ENCODE data around the gene OR10H2.
"Not testable (repeated sequence)": the region's sequence is repeated elsewhere in the genome, so short reads cannot be mapped to it uniquely, and the experiment has no call there.

Gene OR10H2, protein sequence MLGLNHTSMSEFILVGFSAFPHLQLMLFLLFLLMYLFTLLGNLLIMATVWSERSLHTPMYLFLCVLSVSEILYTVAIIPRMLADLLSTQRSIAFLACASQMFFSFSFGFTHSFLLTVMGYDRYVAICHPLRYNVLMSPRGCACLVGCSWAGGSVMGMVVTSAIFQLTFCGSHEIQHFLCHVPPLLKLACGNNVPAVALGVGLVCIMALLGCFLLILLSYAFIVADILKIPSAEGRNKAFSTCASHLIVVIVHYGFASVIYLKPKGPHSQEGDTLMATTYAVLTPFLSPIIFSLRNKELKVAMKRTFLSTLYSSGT

GRCh38 chr19:15727724-15728123 lies at the start of gene OR10H2:
TSS of gene OR10H2 (plus strand) at chr19:15728024. CDS start at chr19:15728044, 20 bp downstream.
- DNase-seq (ENCODE audit: low spot score) = no peak
- TF ChIP-seq, protein P1, sequence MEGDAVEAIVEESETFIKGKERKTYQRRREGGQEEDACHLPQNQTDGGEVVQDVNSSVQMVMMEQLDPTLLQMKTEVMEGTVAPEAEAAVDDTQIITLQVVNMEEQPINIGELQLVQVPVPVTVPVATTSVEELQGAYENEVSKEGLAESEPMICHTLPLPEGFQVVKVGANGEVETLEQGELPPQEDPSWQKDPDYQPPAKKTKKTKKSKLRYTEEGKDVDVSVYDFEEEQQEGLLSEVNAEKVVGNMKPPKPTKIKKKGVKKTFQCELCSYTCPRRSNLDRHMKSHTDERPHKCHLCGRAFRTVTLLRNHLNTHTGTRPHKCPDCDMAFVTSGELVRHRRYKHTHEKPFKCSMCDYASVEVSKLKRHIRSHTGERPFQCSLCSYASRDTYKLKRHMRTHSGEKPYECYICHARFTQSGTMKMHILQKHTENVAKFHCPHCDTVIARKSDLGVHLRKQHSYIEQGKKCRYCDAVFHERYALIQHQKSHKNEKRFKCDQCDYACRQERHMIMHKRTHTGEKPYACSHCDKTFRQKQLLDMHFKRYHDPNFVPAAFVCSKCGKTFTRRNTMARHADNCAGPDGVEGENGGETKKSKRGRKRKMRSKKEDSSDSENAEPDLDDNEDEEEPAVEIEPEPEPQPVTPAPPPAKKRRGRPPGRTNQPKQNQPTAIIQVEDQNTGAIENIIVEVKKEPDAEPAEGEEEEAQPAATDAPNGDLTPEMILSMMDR (IDR thresholded peaks at IDR 0.05) = no peak
- Histone ChIP-seq H3K4me3 (no peak within 1 kb of the TSS), H3K27ac (no peak within 1 kb of the TSS)

DNA sequence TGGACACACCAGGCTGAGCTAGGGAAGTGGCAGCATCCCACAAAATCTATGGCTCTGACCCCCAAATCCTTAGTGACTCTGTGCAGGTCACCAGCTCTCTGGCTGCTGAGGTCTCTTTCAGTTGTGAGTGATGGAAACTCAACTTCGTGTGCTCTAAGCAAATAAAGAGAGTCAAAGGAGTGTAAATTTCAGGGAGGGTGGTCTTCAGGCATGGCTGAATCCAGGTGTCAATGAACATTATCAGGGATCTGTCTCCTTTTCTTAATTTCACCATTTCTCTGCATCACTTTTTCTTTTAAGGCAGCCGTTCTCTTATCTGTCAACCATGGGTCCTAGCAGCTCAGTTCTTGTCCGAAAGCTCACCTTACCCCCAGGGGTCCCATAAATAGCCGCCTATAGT lies 48.7 kb upstream of the OR10H2 start:
- H3K27ac ChIP-seq = no peak overlapping the region
- TF ChIP-seq, protein P1 (IDR thresholded peaks at IDR 0.05) = no peak
- H3K4me3 ChIP-seq = no peak overlapping the region
- DNase-seq (ENCODE audit: low spot score) = no peak

- not testable (repeated sequence) for DNase-seq (ENCODE audit: low spot score); H3K27ac ChIP-seq; H3K4me3 ChIP-seq
Measured at GRCh38 chr19:15679865-15680264, 48.0 kb upstream of the OR10H2 start.

DNA sequence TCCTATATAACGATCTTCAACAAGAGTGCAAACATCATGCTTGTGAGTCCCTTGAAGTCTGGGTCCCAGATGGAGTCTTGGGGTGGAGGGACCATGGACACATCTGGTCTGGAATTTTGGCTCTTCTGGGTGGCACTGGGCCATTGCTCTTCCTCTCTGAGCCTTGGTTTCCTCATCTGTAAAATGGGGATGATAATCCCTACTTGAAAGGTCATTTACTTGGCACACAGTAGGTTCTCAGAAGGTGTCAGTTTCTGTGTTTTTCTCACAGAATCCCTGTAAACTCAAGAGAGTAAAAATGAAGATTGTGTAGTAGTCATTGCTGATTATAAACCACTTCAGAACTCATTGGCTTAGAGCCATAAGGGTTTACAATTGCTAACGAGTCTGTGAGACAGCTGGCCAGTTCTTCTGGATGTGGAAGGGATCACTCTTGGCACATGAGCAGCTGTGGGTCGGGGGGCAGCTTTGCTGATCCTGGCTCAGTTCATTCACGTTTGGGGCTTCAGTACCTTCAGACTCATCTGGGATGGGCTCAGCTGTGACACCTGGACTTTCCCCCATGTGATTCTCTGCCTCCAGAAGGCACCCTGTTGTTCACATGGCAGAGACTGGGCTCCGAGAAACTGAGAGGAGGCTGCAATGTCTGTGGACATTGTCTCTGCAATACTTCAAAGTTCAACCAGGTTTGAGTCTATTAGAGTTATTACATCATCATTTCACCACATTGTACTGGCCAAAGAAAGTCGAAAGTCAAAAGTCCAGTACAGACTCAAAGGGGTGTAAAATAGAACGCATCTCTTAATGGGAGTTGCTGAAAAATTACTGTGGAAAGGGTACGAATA lies 47.1 kb upstream of the OR10H2 start:
- DNase-seq (ENCODE audit: low spot score) = no peak
- no peak overlapping the region for H3K4me3 ChIP-seq
- no peak overlapping the region for H3K27ac ChIP-seq
- TF ChIP-seq, protein P1 (IDR thresholded peaks at IDR 0.05) = no peak

DNA sequence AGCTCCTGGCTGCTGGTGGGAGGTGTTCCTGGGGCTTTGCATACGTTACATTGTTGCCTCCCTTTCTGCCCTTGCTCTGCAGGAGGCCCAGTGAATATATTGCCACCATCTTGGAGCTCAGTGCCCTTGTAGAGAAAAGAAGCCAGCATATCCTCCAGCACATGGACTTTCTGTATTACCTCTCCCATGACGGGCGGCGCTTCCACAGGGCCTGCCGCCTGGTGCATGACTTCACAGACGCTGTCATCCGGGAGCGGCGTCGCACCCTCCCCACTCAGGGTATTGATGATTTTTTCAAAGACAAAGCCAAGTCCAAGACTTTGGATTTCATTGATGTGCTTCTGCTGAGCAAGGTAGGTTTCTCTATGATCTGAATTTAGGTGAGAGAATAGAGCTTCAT lies 44.4 kb upstream of the OR10H2 start:
- DNase-seq (ENCODE audit: low spot score) = no peak
- H3K4me3 ChIP-seq = no peak overlapping the region
- TF ChIP-seq, protein P1 (IDR thresholded peaks at IDR 0.05) = no peak

GRCh38 chr19:15684828-15685227 lies 43.0 kb upstream of the OR10H2 start:
- TF ChIP-seq, protein P1 (IDR thresholded peaks at IDR 0.05) = no peak
- H3K4me3 ChIP-seq = no peak overlapping the region
- no peak overlapping the region for H3K27ac ChIP-seq
- DNase-seq (ENCODE audit: low spot score) = no peak

More for the DNA sequence above, 44.4 kb upstream of the OR10H2 start:
- H3K27ac ChIP-seq = no peak overlapping the region

DNA sequence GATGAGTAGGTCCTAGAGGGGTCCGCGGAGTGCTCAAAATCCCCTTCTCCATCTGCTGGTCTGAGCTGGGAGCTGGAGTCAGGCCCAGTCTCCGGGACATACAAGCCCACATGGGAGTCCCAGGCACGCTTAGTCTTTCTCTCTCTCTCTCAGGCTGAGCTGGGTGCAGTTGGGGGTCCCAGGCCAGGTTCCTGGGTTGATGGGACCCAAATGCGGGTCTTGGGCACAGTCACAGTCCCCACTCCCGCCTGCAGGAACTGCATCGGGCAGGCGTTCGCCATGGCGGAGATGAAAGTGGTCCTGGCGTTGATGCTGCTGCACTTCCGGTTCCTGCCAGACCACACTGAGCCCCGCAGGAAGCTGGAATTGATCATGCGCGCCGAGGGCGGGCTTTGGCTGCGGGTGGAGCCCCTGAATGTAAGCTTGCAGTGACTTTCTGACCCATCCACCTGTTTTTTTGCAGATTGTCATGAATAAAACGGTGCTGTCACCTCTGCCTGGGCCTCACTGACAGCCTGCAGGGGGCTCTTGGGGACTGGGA lies 31.1 kb upstream of the OR10H2 start:
- DNase-seq (ENCODE audit: low spot score) = no peak
- TF ChIP-seq, protein P1 (IDR thresholded peaks at IDR 0.05) = no peak
- Histone ChIP-seq H3K4me3 (no peak overlapping the region), H3K27ac (no peak overlapping the region)
